Measurements from ENCODE around the gene NHSL1.

NHSL1 gene

GRCh38 chr6:138493413-138493812 lies 5.9 kb downstream of the NHSL1 start:
- DNase-seq (ENCODE audit: low read depth in 3 of 3): no peak

- DNase-seq (ENCODE audit: low read depth in 3 of 3): no peak
These were observed 6.4 kb downstream of the NHSL1 start for GRCh38 chr6:138492871-138493270.

GRCh38 chr6:138492113-138492512 lies 7.2 kb downstream of the NHSL1 start:
- no peak for DNase-seq (ENCODE audit: low read depth in 3 of 3)

GRCh38 chr6:138491017-138491416 lies 8.3 kb downstream of the NHSL1 start:
- DNase-seq (ENCODE audit: low read depth in 3 of 3): no peak

GRCh38 chr6:138489846-138490245 lies 9.4 kb downstream of the NHSL1 start:
- no peak for DNase-seq (ENCODE audit: low read depth in 3 of 3)

- no peak for DNase-seq (ENCODE audit: low read depth in 3 of 3)
These were observed 12.1 kb downstream of the NHSL1 start for GRCh38 chr6:138487102-138487604.

- no peak for DNase-seq (ENCODE audit: low read depth in 3 of 3)
These were observed 12.8 kb downstream of the NHSL1 start for GRCh38 chr6:138486249-138487101.

GRCh38 chr6:138485586-138486248 lies 13.6 kb downstream of the NHSL1 start:
- no peak for DNase-seq (ENCODE audit: low read depth in 3 of 3)

GRCh38 chr6:138485005-138485545 lies 14.2 kb downstream of the NHSL1 start:
- no peak for DNase-seq (ENCODE audit: low read depth in 3 of 3)

GRCh38 chr6:138484018-138484731 lies 15.1 kb downstream of the NHSL1 start:
- DNase-seq (ENCODE audit: low read depth in 3 of 3): no peak

- DNase-seq (ENCODE audit: low read depth in 3 of 3): no peak
These were observed 16.5 kb downstream of the NHSL1 start for GRCh38 chr6:138482816-138483215.

GRCh38 chr6:138480279-138480949 lies 18.9 kb downstream of the NHSL1 start:
- no peak for DNase-seq (ENCODE audit: low read depth in 3 of 3)

GRCh38 chr6:138477913-138478539 lies 21.3 kb downstream of the NHSL1 start:
- DNase-seq (ENCODE audit: low read depth in 3 of 3): no peak

GRCh38 chr6:138476116-138476515 lies 23.2 kb downstream of the NHSL1 start:
- no peak for DNase-seq (ENCODE audit: low read depth in 3 of 3)

GRCh38 chr6:138473144-138473543 lies 26.1 kb downstream of the NHSL1 start:
- DNase-seq (ENCODE audit: low read depth in 3 of 3): no peak

GRCh38 chr6:138468320-138469015 lies 30.8 kb downstream of the NHSL1 start:
- no peak for DNase-seq (ENCODE audit: low read depth in 3 of 3)

- DNase-seq (ENCODE audit: low read depth in 3 of 3): no peak
These were observed 31.4 kb downstream of the NHSL1 start for GRCh38 chr6:138467901-138468300.

- no peak for DNase-seq (ENCODE audit: low read depth in 3 of 3)
These were observed 34.2 kb downstream of the NHSL1 start for GRCh38 chr6:138465007-138465645.

GRCh38 chr6:138464085-138464484 lies 35.2 kb downstream of the NHSL1 start:
- DNase-seq (ENCODE audit: low read depth in 3 of 3): no peak

- DNase-seq (ENCODE audit: low read depth in 3 of 3): no peak
These were observed 37.6 kb downstream of the NHSL1 start for GRCh38 chr6:138461647-138462046.
